HG02885 (cell line): ENCODE data around the gene PTPRG.

Experiments used
- ATAC-seq: cut with Tn5 transposase; IDR thresholded peaks from one replicate; pipeline ENCODE4 v1.9.1; 2021; ENCODE audit warnings: mild to moderate bottlenecking; ENCODE audit not compliant: unreplicated experiment, poor library complexity

Gene PTPRG

GRCh38 chr3:61582846-61583245 lies 21.5 kb downstream of the PTPRG start:
- ATAC-seq: no peak

- no peak for ATAC-seq
These were observed 22.8 kb downstream of the PTPRG start for GRCh38 chr3:61583890-61584875.

- ATAC-seq: no peak
These were observed 28.5 kb downstream of the PTPRG start for GRCh38 chr3:61589856-61590255.

GRCh38 chr3:61591300-61591699 lies 29.9 kb downstream of the PTPRG start:
- no peak for ATAC-seq

GRCh38 chr3:61593446-61594029 lies 32.2 kb downstream of the PTPRG start:
- ATAC-seq: no peak

GRCh38 chr3:61594144-61594963 lies 33.0 kb downstream of the PTPRG start:
- ATAC-seq: no peak

- ATAC-seq: no peak
These were observed 33.6 kb downstream of the PTPRG start for GRCh38 chr3:61594964-61595285.

- no peak for ATAC-seq
These were observed 33.9 kb downstream of the PTPRG start for GRCh38 chr3:61595288-61595687.

GRCh38 chr3:61595826-61596225 lies 34.5 kb downstream of the PTPRG start:
- no peak for ATAC-seq

GRCh38 chr3:61597906-61598305 lies 36.5 kb downstream of the PTPRG start:
- no peak for ATAC-seq

- ATAC-seq: no peak
These were observed 38.8 kb downstream of the PTPRG start for GRCh38 chr3:61600195-61600594.

- no peak for ATAC-seq
These were observed 40.5 kb downstream of the PTPRG start for GRCh38 chr3:61601831-61602230.

- ATAC-seq: no peak
These were observed 41.1 kb downstream of the PTPRG start for GRCh38 chr3:61602466-61602865.

GRCh38 chr3:61605589-61606175 lies 44.3 kb downstream of the PTPRG start:
- no peak for ATAC-seq

GRCh38 chr3:61606196-61606595 lies 44.8 kb downstream of the PTPRG start:
- ATAC-seq: no peak

- ATAC-seq: no peak
These were observed 46.7 kb downstream of the PTPRG start for GRCh38 chr3:61608072-61608471.

- no peak for ATAC-seq
These were observed 47.3 kb downstream of the PTPRG start for GRCh38 chr3:61608711-61609110.

- ATAC-seq: no peak
These were observed 48.9 kb downstream of the PTPRG start for GRCh38 chr3:61610316-61610715.

GRCh38 chr3:61612211-61613194 lies 51.1 kb downstream of the PTPRG start:
- ATAC-seq: no peak
